ENCODE data around the gene PLAAT5.

DNA sequence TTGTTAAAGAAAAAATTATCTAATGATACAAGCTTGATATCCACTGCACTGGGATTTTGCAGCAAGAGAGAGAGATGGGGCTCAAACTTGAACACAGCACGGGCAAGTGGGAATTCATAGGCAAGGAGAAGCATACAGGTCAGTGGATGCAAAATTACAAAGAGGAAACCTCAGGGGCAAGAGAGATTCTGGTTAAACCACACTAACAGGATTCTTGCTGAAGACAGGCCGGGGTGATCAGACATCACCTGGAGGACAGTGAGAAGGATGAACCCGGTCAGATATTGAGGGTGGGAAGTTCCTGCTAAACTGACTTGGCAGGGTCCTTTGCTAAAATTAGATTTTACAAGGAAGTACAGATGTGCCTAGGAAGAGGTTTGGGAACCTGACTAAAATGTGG lies 43.1 kb upstream of the PLAAT5 start:
- no peak for TF ChIP-seq POLR2A (IDR thresholded peaks at IDR 0.05)
- TF ChIP-seq, protein P1, sequence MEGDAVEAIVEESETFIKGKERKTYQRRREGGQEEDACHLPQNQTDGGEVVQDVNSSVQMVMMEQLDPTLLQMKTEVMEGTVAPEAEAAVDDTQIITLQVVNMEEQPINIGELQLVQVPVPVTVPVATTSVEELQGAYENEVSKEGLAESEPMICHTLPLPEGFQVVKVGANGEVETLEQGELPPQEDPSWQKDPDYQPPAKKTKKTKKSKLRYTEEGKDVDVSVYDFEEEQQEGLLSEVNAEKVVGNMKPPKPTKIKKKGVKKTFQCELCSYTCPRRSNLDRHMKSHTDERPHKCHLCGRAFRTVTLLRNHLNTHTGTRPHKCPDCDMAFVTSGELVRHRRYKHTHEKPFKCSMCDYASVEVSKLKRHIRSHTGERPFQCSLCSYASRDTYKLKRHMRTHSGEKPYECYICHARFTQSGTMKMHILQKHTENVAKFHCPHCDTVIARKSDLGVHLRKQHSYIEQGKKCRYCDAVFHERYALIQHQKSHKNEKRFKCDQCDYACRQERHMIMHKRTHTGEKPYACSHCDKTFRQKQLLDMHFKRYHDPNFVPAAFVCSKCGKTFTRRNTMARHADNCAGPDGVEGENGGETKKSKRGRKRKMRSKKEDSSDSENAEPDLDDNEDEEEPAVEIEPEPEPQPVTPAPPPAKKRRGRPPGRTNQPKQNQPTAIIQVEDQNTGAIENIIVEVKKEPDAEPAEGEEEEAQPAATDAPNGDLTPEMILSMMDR (IDR thresholded peaks at IDR 0.05), result no peak
